NCI-H510A treated with DMSO at 0.1 percent for 48 hours (cell line): Measurements from ENCODE around the gene GPR148.

Experiments
- DNase-seq: peaks from one replicate; lab custom pipeline; 2025; lab: John Stamatoyannopoulos, UW

The GPR148 gene

DNA sequence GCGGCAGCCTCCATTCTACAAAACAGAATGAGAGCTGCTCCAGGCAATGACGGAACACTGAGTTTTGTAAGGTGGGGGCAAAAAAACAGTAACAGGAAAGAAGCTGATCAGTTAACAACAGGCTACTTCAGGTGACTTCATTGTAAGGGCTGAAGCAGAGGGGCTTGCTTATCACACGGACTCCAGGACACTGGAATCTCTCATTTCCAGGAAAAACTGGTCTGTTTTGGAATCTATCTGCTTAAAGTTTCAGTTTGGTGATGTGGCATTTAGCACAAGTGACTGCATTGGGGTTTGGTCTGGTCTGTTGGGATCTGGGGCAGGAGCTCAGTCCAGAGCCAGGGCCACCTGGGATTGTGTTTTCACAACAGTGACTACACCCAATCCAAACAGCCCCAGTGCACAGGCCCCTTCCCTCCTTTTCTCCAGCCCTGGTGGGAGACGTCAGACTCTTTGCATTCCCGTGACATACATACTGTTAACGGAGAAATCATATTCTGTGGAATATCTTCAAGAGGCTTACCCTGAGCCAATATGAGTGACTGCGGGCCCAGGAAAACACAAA, 40.6 kb downstream of the GPR148 start:
- no peak for DNase-seq

GRCh38 chr2:130776550-130776949, 47.7 kb downstream of the GPR148 start:
- DNase-seq, result no peak

DNA sequence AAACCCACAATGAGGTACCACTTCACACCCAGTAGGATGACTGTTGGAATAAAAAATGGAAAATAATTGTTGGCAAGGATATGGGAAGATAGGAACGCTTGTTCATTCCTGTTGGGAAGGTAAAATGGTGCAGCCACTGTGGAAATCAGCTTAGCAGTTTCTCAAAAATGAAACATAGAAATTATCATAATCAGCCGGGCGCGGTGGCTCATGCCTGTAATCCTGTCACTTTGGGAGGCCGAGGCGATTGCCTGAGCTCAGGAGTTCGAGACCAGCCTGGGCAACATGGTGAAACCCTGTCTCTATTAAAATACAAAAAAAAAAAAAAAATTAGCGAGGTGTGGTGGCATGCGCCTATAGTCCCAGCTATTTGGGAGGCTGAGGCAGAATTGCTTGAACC, 49.9 kb downstream of the GPR148 start:
- DNase-seq, result no peak
